ENCODE data around the gene CST4. TPM values are rescaled to one million over a fixed set of nuclear protein-coding genes. Genes with fewer than 3 reads are reported as not detected.
"Not testable (repeated sequence)": the region's sequence is repeated elsewhere in the genome, so short reads cannot be mapped to it uniquely, and the experiment has no call there.

CST4 gene
- total RNA-seq, 1 experiment from 2014 or later = not detected

GRCh38 chr20:23686046-23686750 lies 2.6 kb downstream of the CST4 start:
- intact Hi-C loops (cut with micrococcal nuclease; ENCODE audit: unreplicated experiment) = no loop called here
- Mint-ChIP-seq H3K4me1 (ENCODE audit: low read depth, unreplicated experiment) (no peaks in the 10 kb centered on the region), H3K4me3 (ENCODE audit: low read depth, unreplicated experiment) (no peak overlapping the region), H3K27ac (ENCODE audit: unreplicated experiment) (no peak overlapping the region), H3K9me3 (ENCODE audit: low read depth, unreplicated experiment) (no peaks in the 10 kb centered on the region), H3K36me3 (ENCODE audit: insufficient read depth, unreplicated experiment) (no peaks in the 10 kb centered on the region), H3K27me3 (ENCODE audit: unreplicated experiment) (no peaks in the 10 kb centered on the region)
- no TSS peak for BruUV-seq (replicated peaks)
- TF ChIP-seq CTCF (IDR thresholded peaks at IDR 0.05; ENCODE audit: unreplicated experiment) = no peak
- CTCF ChIA-PET = no interaction called here
- no peak for DNase-seq

GRCh38 chr20:23685529-23685896 lies 3.3 kb downstream of the CST4 start:
- H3K27ac Mint-ChIP-seq (ENCODE audit: unreplicated experiment); H3K4me3 Mint-ChIP-seq (ENCODE audit: low read depth, unreplicated experiment); H3K4me1 Mint-ChIP-seq (ENCODE audit: low read depth, unreplicated experiment); H3K27me3 Mint-ChIP-seq (ENCODE audit: unreplicated experiment); H3K36me3 Mint-ChIP-seq (ENCODE audit: insufficient read depth, unreplicated experiment); BruUV-seq (replicated peaks); intact Hi-C loops (cut with micrococcal nuclease; ENCODE audit: unreplicated experiment); CTCF ChIA-PET; DNase-seq; H3K9me3 Mint-ChIP-seq (ENCODE audit: low read depth, unreplicated experiment): not testable (repeated sequence)

- no peak overlapping the region for H3K4me3 Mint-ChIP-seq (ENCODE audit: low read depth, unreplicated experiment)
- no peaks in the 10 kb centered on the region for H3K4me1 Mint-ChIP-seq (ENCODE audit: low read depth, unreplicated experiment)
- H3K27ac Mint-ChIP-seq (ENCODE audit: unreplicated experiment) = no peak overlapping the region
- no peaks in the 10 kb centered on the region for H3K36me3 Mint-ChIP-seq (ENCODE audit: insufficient read depth, unreplicated experiment)
- CTCF ChIA-PET = no interaction called here
- H3K9me3 Mint-ChIP-seq (ENCODE audit: low read depth, unreplicated experiment) = no peaks in the 10 kb centered on the region
- H3K27me3 Mint-ChIP-seq (ENCODE audit: unreplicated experiment) = no peaks in the 10 kb centered on the region
- no peak for TF ChIP-seq CTCF (IDR thresholded peaks at IDR 0.05; ENCODE audit: unreplicated experiment)
- no TSS peak for BruUV-seq (replicated peaks)
- intact Hi-C loops (cut with micrococcal nuclease; ENCODE audit: unreplicated experiment) = no loop called here
- no peak for DNase-seq
Measured at GRCh38 chr20:23684261-23684660, 4.6 kb downstream of the CST4 start.

- no TSS peak for BruUV-seq (replicated peaks)
- Mint-ChIP-seq H3K4me3 (ENCODE audit: low read depth, unreplicated experiment) (no peak overlapping the region), H3K27ac (ENCODE audit: unreplicated experiment) (no peak overlapping the region), H3K36me3 (ENCODE audit: insufficient read depth, unreplicated experiment) (no peaks in the 10 kb centered on the region), H3K27me3 (ENCODE audit: unreplicated experiment) (no peaks in the 10 kb centered on the region), H3K9me3 (ENCODE audit: low read depth, unreplicated experiment) (no peaks in the 10 kb centered on the region), H3K4me1 (ENCODE audit: low read depth, unreplicated experiment) (no peaks in the 10 kb centered on the region)
- no peak for DNase-seq
- TF ChIP-seq CTCF (IDR thresholded peaks at IDR 0.05; ENCODE audit: unreplicated experiment) = no peak
- CTCF ChIA-PET = no interaction called here
- intact Hi-C loops (cut with micrococcal nuclease; ENCODE audit: unreplicated experiment) = no loop called here
Measured at GRCh38 chr20:23683807-23684206, 5.0 kb downstream of the CST4 start.

GRCh38 chr20:23683281-23683680 lies 5.6 kb downstream of the CST4 start:
- Mint-ChIP-seq H3K36me3 (ENCODE audit: insufficient read depth, unreplicated experiment) (no peaks in the 10 kb centered on the region), H3K4me1 (ENCODE audit: low read depth, unreplicated experiment) (no peaks in the 10 kb centered on the region), H3K27ac (ENCODE audit: unreplicated experiment) (no peak overlapping the region), H3K27me3 (ENCODE audit: unreplicated experiment) (no peaks in the 10 kb centered on the region), H3K9me3 (ENCODE audit: low read depth, unreplicated experiment) (no peaks in the 10 kb centered on the region), H3K4me3 (ENCODE audit: low read depth, unreplicated experiment) (no peak overlapping the region)
- no TSS peak for BruUV-seq (replicated peaks)
- intact Hi-C loops (cut with micrococcal nuclease; ENCODE audit: unreplicated experiment) = no loop called here
- CTCF ChIA-PET = no interaction called here
- no peak for DNase-seq
- TF ChIP-seq CTCF (IDR thresholded peaks at IDR 0.05; ENCODE audit: unreplicated experiment) = no peak

Data from Calu3 (cell line).